IMR-90 (cell line): ENCODE results near the gene SRPRA. TPM values are rescaled to one million over a fixed set of nuclear protein-coding genes. Genes with fewer than 3 reads are reported as not detected.
A peak's percentile ranks its signal among the peaks of the same experiment; 100 is the strongest.

Experiments used
- ATAC-seq: fragments of 200-7000 bp; cut with Tn5 transposase; 2 replicates; pipeline ENCODE4 v1.9.1; 2020; ENCODE audit warnings: low read depth, mild to moderate bottlenecking, moderate library complexity
- BruUV-seq: library from RNA; stranded (reverse); fragments of 400-500 nt; replicated peaks from 2 replicates; lab custom pipeline; 2021; lab: Mats Ljungman, UMichigan
- CTCF ChIA-PET: fragments of 300-600 bp; formaldehyde crosslinking; extraction: SDS; loops from one replicate; lab custom pipeline; 2021; ENCODE audit warnings: antibody characterized with exemption; lab: Yijun Ruan, JAX
- POLR2A ChIA-PET: fragments of 300-600 bp; sonication (Branson Sonifier 250); formaldehyde crosslinking; loops from one replicate; lab custom pipeline; 2022; ENCODE audit warnings: antibody characterized with exemption; ENCODE audit not compliant: unreplicated experiment; lab: Charles Lee
- DNase-seq: peaks from one replicate; pipeline ENCODE4 v3.0.0; 2013
- H2AFZ ChIP-seq: replicated peaks from 2 replicates; pipeline ENCODE3; 2013; ENCODE audit warnings: low read length, mild to moderate bottlenecking; ENCODE audit not compliant: poor library complexity
- H2AK5ac ChIP-seq: 2 replicates; pipeline ENCODE4 v1.6.1; 2013; ENCODE audit warnings: low read depth, low read length, inconsistent platforms
- H2AK9ac ChIP-seq: replicated peaks from 2 replicates; pipeline ENCODE3; 2013; ENCODE audit warnings: mild to moderate bottlenecking, low read depth, low read length, moderate library complexity; ENCODE audit not compliant: poor library complexity
- H2BK120ac ChIP-seq: 2 replicates; pipeline ENCODE4 v1.6.1; 2013; ENCODE audit warnings: low read depth, low read length, inconsistent platforms
- H2BK15ac ChIP-seq: 3 replicates; pipeline ENCODE4 v1.6.1; 2013; ENCODE audit warnings: low read depth, low read length, inconsistent platforms
- H2BK20ac ChIP-seq: 2 replicates; pipeline ENCODE4 v1.6.1; 2013; ENCODE audit warnings: low read depth, mild to moderate bottlenecking, inconsistent platforms, low read length, moderate library complexity
- H2BK5ac ChIP-seq: 2 replicates; pipeline ENCODE4 v1.6.1; 2013; ENCODE audit warnings: mild to moderate bottlenecking, low read depth, low read length, inconsistent platforms; ENCODE audit not compliant: poor library complexity, severe bottlenecking
- H3K14ac ChIP-seq: replicated peaks from 2 replicates; pipeline ENCODE4 v1.6.1; 2013; ENCODE audit warnings: low read depth, low read length, inconsistent platforms
- H3K18ac ChIP-seq: 2 replicates; pipeline ENCODE4 v1.6.1; 2013; ENCODE audit warnings: low read depth, low read length, control low read depth
- H3K23ac ChIP-seq: 2 replicates; pipeline ENCODE4 v1.6.1; 2013; ENCODE audit warnings: low read depth, low read length, inconsistent platforms
- H3K27ac ChIP-seq: 2 replicates; pipeline ENCODE4 v1.5.1; 2013; ENCODE audit warnings: mild to moderate bottlenecking, control low read depth, low read length; ENCODE audit not compliant: insufficient read depth
- H3K27me3 ChIP-seq: 2 replicates; pipeline ENCODE4 v1.6.1; 2013; ENCODE audit warnings: low read length; ENCODE audit not compliant: control insufficient read depth, insufficient read depth
- H3K36me3 ChIP-seq: 2 replicates; pipeline ENCODE4 v1.6.1; 2013; ENCODE audit warnings: low read length, mixed read lengths; ENCODE audit not compliant: control insufficient read depth, insufficient read depth
- H3K4ac ChIP-seq: 2 replicates; pipeline ENCODE4 v1.6.1; 2013; ENCODE audit warnings: low read depth, low read length, inconsistent platforms
- H3K4me1 ChIP-seq: 2 replicates; pipeline ENCODE4 v1.6.1; 2013; ENCODE audit warnings: low read length, mixed read lengths; ENCODE audit not compliant: control insufficient read depth, insufficient read depth
- H3K4me2 ChIP-seq: 2 replicates; pipeline ENCODE4 v1.6.1; 2013; ENCODE audit warnings: low read depth, mild to moderate bottlenecking, control low read depth, low read length, moderate library complexity
- H3K4me3 ChIP-seq: 2 replicates; pipeline ENCODE4 v1.5.1; 2013; ENCODE audit warnings: low read depth, mild to moderate bottlenecking, control low read depth, low read length, moderate library complexity; ENCODE audit not compliant: insufficient read depth
- H3K56ac ChIP-seq: 2 replicates; pipeline ENCODE4 v1.6.1; 2013; ENCODE audit warnings: low read length, inconsistent platforms; ENCODE audit not compliant: insufficient read depth; ENCODE audit errors: extremely low read depth
- H3K79me1 ChIP-seq, 2 experiments: 2 replicates each; pipeline ENCODE4 v1.6.1; 2013; ENCODE audit warnings: low read length in 2 of 2, inconsistent platforms in 1 of 2, low read depth in 1 of 2
- H3K9ac ChIP-seq: 2 replicates; pipeline ENCODE4 v1.6.1; 2013; ENCODE audit warnings: low read depth, low read length, control low read depth
- H3K9me1 ChIP-seq: 2 replicates; pipeline ENCODE4 v1.6.1; 2013; ENCODE audit warnings: low read length, inconsistent platforms; ENCODE audit not compliant: insufficient read depth
- H3K9me3 ChIP-seq: 2 replicates; pipeline ENCODE4 v1.6.1; 2013; ENCODE audit warnings: low read length; ENCODE audit not compliant: control insufficient read depth, insufficient read depth
- H4K20me1 ChIP-seq: 2 replicates; pipeline ENCODE4 v1.6.1; 2013; ENCODE audit warnings: low read length, inconsistent platforms; ENCODE audit not compliant: insufficient read depth
- H4K5ac ChIP-seq: 2 replicates; pipeline ENCODE4 v1.6.1; 2013; ENCODE audit warnings: mild to moderate bottlenecking, low read depth, low read length, control low read depth
- H4K8ac ChIP-seq, 2 experiments: 2 replicates each; pipeline ENCODE4 v1.6.1; 2013; ENCODE audit warnings: low read depth in 2 of 2, low read length in 2 of 2, control low read depth in 1 of 2, inconsistent platforms in 1 of 2
- H4K91ac ChIP-seq: 2 replicates; pipeline ENCODE4 v1.6.1; 2013; ENCODE audit warnings: low read depth, low read length, inconsistent platforms; ENCODE audit not compliant: insufficient read depth
- MXI1 ChIP-seq: IDR thresholded peaks from 2 replicates; pipeline ENCODE4 v1.6.1; 2012; ENCODE audit warnings: low read depth, mild to moderate bottlenecking, low read length, moderate library complexity, borderline replicate concordance
- POLR2A ChIP-seq: IDR thresholded peaks from 2 replicates; pipeline ENCODE4 v1.6.1; 2012; ENCODE audit warnings: mild to moderate bottlenecking, low read depth, low read length
- RAD21 ChIP-seq: IDR thresholded peaks from 2 replicates; pipeline ENCODE4 v1.6.1; 2012; ENCODE audit warnings: low read length, improper control_type of control experiment
- SMC3 ChIP-seq: fragments of 150-350 bp; IDR thresholded peaks from 2 replicates; pipeline ENCODE4 v1.6.1; 2016; ENCODE audit warnings: low read depth, mild to moderate bottlenecking, antibody characterized with exemption, low read length, moderate library complexity
- WGBS, 2 experiments: methylation state at CpG; one replicate each; pipeline versions ENCODE4 v1.1.5 to v1.1.7; 2013; ENCODE audit warnings: missing lambda C conversion rate in 2 of 2; ENCODE audit not compliant: insufficient read length in 1 of 2; ENCODE audit errors: extremely low coverage in 2 of 2; 5-methylcytosine and 5-hydroxymethylcytosine counted together
- dilution Hi-C: fragments of 300-500 bp; cut with HindIII; formaldehyde crosslinking; loops from one replicate; pipeline ENCODE4 v1.14.3; 2018; ENCODE audit warnings: low sequenced_read_pairs; ENCODE audit not compliant: unreplicated experiment
- in situ Hi-C: fragments of 300-500 bp; cut with MboI; formaldehyde crosslinking; loops from 3 replicates; pipeline ENCODE4 v1.14.3; 2019; ENCODE audit warnings: low sequenced_read_pairs, inconsistent platforms, mixed read lengths
- intact Hi-C: fragments of 100-400 bp; cut with micrococcal nuclease; formaldehyde crosslinking; loops from 2 replicates; pipeline ENCODE4 v1.10.0; 2022
- polyA plus RNA-seq, 3 experiments: library from polyadenylated mRNA; depleted of rRNA; stranded (reverse); fragments of >200 nt; gene quantifications; 2 replicates each; pipeline ENCODE4 v1.2.3, GENCODE V29; 2012; ENCODE audit warnings: low replicate concordance in 1 of 3
- total RNA-seq: library from RNA; depleted of rRNA; stranded (reverse); fragments of >200 nt; gene quantifications from 2 replicates; pipeline ENCODE4 v1.2.3, GENCODE V29; 2012
- TF ChIP-seq, protein P1 (sequence below): conservative IDR thresholded peaks from 2 replicates; pipeline ENCODE4 v1.5.1; 2012; ENCODE audit warnings: mild to moderate bottlenecking, low read depth, low read length, improper control_type of control experiment

The SRPRA gene
- total and polyA plus RNA-seq, 2 of the 4 experiments (the other 2 are of a cell fraction), result 108 to 131 TPM

GRCh38 chr11:126307706-126308105 is 39.0 kb upstream of the SRPRA start:
- H3K14ac ChIP-seq, result no peak overlapping the region
- no peaks in the 10 kb centered on the region for H3K9me1 ChIP-seq
- H3K56ac ChIP-seq, result no peak overlapping the region
- peaks cover 5% of the 10 kb centered on the region; the same call in 1 of the 2 replicates for H3K4me1 ChIP-seq
- H2AK5ac ChIP-seq, result no peak overlapping the region
- no peak overlapping the region for H2BK15ac ChIP-seq
- no peak overlapping the region for H4K91ac ChIP-seq
- H3K36me3 ChIP-seq, result 0 out of 2 replicates have a peak, but pooled peaks cover 2% of the 10 kb centered on the region
- H2BK5ac ChIP-seq, result no peak overlapping the region
- in situ Hi-C loops (loop anchor here (10.0 to 25.0 kb wide), 4 partner anchors 297 to 1030 kb away; no protein-coding TSS in a partner anchor), intact Hi-C loops (loop anchor here (10.0 kb wide), 1 partner anchor 1727 kb away; no protein-coding TSS in a partner anchor), dilution Hi-C loops (no loop called here)
- peaks cover 13 to 21% of the 10 kb centered on the region in 2 experiments for H3K79me1 ChIP-seq
- H3K23ac ChIP-seq, result no peak overlapping the region
- WGBS, 2 experiments, result no CpG with 5 or more reads among the region's 5 CpGs
- H3K4me2 ChIP-seq, result no peak overlapping the region
- DNase-seq (peak; percentile 58), ATAC-seq (no peak)
- H3K9me3 ChIP-seq, result no peaks in the 10 kb centered on the region
- no peak overlapping the region for H3K4me3 ChIP-seq
- H3K4ac ChIP-seq, result no peak overlapping the region
- CTCF ChIA-PET, result interaction anchor here (0.7 kb wide), 1 partner anchor 177 kb away, joined by 4 read pairs; no protein-coding TSS in a partner anchor
- H3K27me3 ChIP-seq, result no peaks in the 10 kb centered on the region
- no peak overlapping the region for H4K8ac ChIP-seq
- H4K5ac ChIP-seq, result no peak overlapping the region
- H2BK20ac ChIP-seq, result no peak overlapping the region
- POLR2A ChIA-PET, result no interaction called here
- TF ChIP-seq, protein P1, sequence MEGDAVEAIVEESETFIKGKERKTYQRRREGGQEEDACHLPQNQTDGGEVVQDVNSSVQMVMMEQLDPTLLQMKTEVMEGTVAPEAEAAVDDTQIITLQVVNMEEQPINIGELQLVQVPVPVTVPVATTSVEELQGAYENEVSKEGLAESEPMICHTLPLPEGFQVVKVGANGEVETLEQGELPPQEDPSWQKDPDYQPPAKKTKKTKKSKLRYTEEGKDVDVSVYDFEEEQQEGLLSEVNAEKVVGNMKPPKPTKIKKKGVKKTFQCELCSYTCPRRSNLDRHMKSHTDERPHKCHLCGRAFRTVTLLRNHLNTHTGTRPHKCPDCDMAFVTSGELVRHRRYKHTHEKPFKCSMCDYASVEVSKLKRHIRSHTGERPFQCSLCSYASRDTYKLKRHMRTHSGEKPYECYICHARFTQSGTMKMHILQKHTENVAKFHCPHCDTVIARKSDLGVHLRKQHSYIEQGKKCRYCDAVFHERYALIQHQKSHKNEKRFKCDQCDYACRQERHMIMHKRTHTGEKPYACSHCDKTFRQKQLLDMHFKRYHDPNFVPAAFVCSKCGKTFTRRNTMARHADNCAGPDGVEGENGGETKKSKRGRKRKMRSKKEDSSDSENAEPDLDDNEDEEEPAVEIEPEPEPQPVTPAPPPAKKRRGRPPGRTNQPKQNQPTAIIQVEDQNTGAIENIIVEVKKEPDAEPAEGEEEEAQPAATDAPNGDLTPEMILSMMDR, result peak; percentile 56
- TF ChIP-seq MXI1 (no peak), POLR2A (no peak), SMC3 (peak; percentile 46), RAD21 (peak; percentile 57)
- BruUV-seq, result no TSS peak
- no peak overlapping the region for H2BK120ac ChIP-seq
- no peak overlapping the region for H3K18ac ChIP-seq
- H3K9ac ChIP-seq, result no peak overlapping the region
- no peak overlapping the region for H3K27ac ChIP-seq
- H2AFZ ChIP-seq, result no peak overlapping the region
- no peak overlapping the region for H2AK9ac ChIP-seq
- H4K20me1 ChIP-seq, result peaks cover 3% of the 10 kb centered on the region; the same call in 1 of the 2 replicates
